ENCODE results near the gene NCBP1. TPM values are rescaled to one million over a fixed set of nuclear protein-coding genes. Genes with fewer than 3 reads are reported as not detected.

The NCBP1 gene
- total RNA-seq, 2 donors from 2014 or later = 16.1 to 28.7 TPM

DNA sequence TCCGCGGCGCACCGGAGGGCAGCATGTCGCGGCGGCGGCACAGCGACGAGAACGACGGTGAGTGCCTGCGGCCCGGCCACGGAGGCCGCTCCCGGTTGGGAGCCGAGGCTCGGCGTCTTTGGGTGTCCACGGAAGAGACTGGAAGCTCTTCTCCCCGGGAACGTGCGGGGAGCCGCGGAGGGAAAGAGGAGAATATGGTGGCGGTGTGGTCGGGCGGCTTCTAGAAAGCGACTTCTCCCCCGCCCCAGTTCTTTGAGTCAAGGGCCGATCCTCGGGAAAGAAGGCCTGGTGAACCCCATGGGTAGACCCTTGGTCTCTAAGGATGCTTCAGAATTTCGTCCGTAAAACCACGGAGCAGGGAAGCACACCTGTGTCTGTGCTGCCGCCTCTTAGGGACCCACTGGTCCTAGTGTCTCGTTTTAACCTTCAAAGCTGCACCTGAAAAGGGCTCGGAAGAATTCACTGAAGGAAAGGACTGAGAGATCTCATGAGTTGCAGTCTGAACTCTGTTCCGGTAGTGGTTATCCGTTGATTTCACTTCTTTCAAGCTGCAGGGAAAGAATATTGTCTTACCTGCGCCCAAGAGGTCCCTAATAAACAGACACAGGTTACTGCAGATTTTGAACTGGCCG, 354 bp downstream of the NCBP1 start:
- no peak for DNase-seq (ENCODE audit: low spot score)
- Histone ChIP-seq H3K4me3 (peak overlapping the region; percentile 97), H3K27ac (peak overlapping the region; percentile 96 to 98), H3K36me3 (no peaks in the 10 kb centered on the region), H3K4me1 (ENCODE audit: control insufficient read depth in 1 of 2, low read depth in 2 of 2) (peaks cover 21 to 49% of the 10 kb centered on the region in 2 donors), H3K9me3 (no peaks in the 10 kb centered on the region), H3K27me3 (replicated peaks; ENCODE audit: insufficient read depth) (no peaks in the 10 kb centered on the region)
- no peak for ATAC-seq (ENCODE audit: insufficient number of reproducible peaks, low FRiP score, low read depth)
- TF ChIP-seq, protein P1, sequence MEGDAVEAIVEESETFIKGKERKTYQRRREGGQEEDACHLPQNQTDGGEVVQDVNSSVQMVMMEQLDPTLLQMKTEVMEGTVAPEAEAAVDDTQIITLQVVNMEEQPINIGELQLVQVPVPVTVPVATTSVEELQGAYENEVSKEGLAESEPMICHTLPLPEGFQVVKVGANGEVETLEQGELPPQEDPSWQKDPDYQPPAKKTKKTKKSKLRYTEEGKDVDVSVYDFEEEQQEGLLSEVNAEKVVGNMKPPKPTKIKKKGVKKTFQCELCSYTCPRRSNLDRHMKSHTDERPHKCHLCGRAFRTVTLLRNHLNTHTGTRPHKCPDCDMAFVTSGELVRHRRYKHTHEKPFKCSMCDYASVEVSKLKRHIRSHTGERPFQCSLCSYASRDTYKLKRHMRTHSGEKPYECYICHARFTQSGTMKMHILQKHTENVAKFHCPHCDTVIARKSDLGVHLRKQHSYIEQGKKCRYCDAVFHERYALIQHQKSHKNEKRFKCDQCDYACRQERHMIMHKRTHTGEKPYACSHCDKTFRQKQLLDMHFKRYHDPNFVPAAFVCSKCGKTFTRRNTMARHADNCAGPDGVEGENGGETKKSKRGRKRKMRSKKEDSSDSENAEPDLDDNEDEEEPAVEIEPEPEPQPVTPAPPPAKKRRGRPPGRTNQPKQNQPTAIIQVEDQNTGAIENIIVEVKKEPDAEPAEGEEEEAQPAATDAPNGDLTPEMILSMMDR (IDR thresholded peaks at IDR 0.05) = no peak

DNA sequence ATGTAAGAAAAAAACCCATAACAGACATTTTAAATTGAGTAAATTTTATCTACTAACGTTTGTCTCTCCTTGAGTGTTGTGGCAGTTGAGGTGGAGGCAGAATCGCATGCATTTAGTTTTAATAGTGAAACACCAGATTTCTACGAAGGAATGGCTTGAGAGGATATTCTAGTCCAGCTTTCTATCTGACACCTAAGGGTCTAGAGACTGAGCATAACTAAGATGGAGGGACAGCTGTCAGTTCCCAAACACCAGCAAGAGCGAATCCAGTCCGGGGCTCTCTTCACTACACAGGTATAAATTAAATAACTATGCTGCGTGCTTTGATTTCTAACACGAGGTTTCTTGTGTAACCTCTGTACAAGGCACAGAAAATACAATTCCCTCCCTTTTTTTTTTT, 1.4 kb downstream of the NCBP1 start:
- TF ChIP-seq, protein P1 (IDR thresholded peaks at IDR 0.05) = no peak
- Histone ChIP-seq H3K36me3 (no peaks in the 10 kb centered on the region), H3K4me3 (peak overlapping the region; percentile 97)

DNA sequence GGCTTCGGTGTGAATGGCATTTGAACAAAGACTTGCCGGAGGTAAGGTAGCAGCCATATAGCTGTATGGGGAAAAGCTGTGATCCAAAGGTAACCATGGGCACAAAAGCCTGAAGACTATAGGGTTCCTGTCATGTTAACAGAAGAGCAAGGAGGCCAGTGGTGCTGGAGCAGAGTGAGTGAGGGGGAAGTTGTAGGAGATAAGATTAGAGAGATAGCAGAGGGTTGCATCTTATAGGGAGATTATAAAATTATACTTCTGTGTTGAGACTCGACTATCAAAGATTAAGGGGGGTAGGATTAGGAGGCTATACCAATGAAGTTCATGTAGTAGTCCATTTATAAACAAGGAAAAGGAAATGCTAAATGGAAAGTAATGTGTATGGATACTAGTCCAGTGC, 3.3 kb downstream of the NCBP1 start:
- Histone ChIP-seq H3K27ac (no peak overlapping the region), H3K9me3 (no peaks in the 10 kb centered on the region), H3K36me3 (peaks cover 2% of the 10 kb centered on the region), H3K27me3 (replicated peaks; ENCODE audit: insufficient read depth) (no peaks in the 10 kb centered on the region), H3K4me1 (ENCODE audit: control insufficient read depth in 1 of 2, low read depth in 2 of 2) (peaks cover 21 to 41% of the 10 kb centered on the region in 2 donors), H3K4me3 (no peak overlapping the region)
- no peak for ATAC-seq (ENCODE audit: insufficient number of reproducible peaks, low FRiP score, low read depth)
- DNase-seq (ENCODE audit: low spot score) = no peak
- TF ChIP-seq, protein P1 (IDR thresholded peaks at IDR 0.05) = no peak

More for the DNA sequence above, 1.4 kb downstream of the NCBP1 start:
- no peak for ATAC-seq (ENCODE audit: insufficient number of reproducible peaks, low FRiP score, low read depth)
- Histone ChIP-seq H3K27ac (no peak overlapping the region), H3K27me3 (replicated peaks; ENCODE audit: insufficient read depth) (no peaks in the 10 kb centered on the region), H3K4me1 (ENCODE audit: control insufficient read depth in 1 of 2, low read depth in 2 of 2) (peaks cover 21 to 49% of the 10 kb centered on the region in 2 donors), H3K9me3 (no peaks in the 10 kb centered on the region)
- DNase-seq (ENCODE audit: low spot score) = no peak

DNA sequence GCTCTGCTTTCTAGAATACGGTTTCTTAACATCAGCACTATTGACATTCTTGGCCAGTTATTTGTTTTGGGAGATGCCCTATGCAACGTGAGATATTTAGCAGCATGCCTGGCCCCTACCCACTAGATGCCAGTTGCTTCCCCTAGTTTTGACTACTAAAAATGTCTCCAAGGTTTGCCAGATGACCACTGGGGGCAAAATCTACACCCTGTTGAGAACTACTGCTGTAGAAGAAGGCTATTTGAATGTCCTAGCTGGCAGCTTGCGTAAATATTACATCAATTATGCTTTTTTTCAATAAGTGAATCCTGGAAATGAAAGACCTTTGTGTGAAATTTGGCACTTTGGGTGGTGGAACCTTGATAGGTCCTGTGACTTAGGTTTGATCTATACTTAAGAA, 5.0 kb downstream of the NCBP1 start:
- Histone ChIP-seq H3K27ac (no peak overlapping the region), H3K9me3 (no peaks in the 10 kb centered on the region), H3K4me1 (ENCODE audit: control insufficient read depth in 1 of 2, low read depth in 2 of 2) (peaks cover 21 to 38% of the 10 kb centered on the region in 2 donors), H3K4me3 (no peak overlapping the region), H3K36me3 (peaks cover 6% of the 10 kb centered on the region), H3K27me3 (replicated peaks; ENCODE audit: insufficient read depth) (no peaks in the 10 kb centered on the region)
- TF ChIP-seq, protein P1 (IDR thresholded peaks at IDR 0.05) = peak; percentile 13
- ATAC-seq (ENCODE audit: insufficient number of reproducible peaks, low FRiP score, low read depth) (no peak), DNase-seq (ENCODE audit: low spot score) (no peak)

DNA sequence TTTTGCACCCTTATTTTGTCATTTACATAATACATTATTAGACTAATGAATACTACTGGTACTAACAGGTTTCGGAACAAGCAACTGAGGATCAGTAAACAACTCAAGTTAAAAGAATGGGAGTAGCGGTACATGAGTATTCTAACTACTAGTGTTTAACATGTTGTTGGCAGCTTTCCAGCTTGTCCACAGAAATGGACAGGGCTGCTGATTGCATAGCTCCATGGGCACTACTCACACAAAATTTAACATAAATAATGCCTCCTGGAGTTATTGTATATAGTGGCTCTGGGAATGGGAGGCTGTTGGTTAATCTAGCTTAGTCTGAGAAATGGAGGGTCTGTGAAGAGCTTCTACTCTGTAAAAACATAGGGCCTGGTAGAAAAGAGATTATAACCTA, 6.7 kb downstream of the NCBP1 start:
- Histone ChIP-seq H3K9me3 (no peaks in the 10 kb centered on the region), H3K4me1 (ENCODE audit: control insufficient read depth in 1 of 2, low read depth in 2 of 2) (peaks cover 10 to 26% of the 10 kb centered on the region in 2 donors), H3K36me3 (peaks cover 8% of the 10 kb centered on the region), H3K27ac (no peak overlapping the region), H3K27me3 (replicated peaks; ENCODE audit: insufficient read depth) (no peaks in the 10 kb centered on the region), H3K4me3 (no peak overlapping the region)
- DNase-seq (ENCODE audit: low spot score) (no peak), ATAC-seq (ENCODE audit: insufficient number of reproducible peaks, low FRiP score, low read depth) (no peak)
- TF ChIP-seq, protein P1 (IDR thresholded peaks at IDR 0.05) = no peak

All from thoracic aorta (tissue), 2 donors.